Activated CD8-positive, alpha-beta memory T cell treated with anti-CD3 and anti-CD28 coated beads, Interleukin-2, amount 50 U/mL, for 48 hours (primary cell): ENCODE data around the gene PTPN5.
"Not testable (repeated sequence)": the region's sequence is repeated elsewhere in the genome, so short reads cannot be mapped to it uniquely, and the experiment has no call there.

Experiments
- DNase-seq: peaks from one replicate; pipeline ENCODE4 v3.0.0-alpha.2; 2020

The PTPN5 gene

GRCh38 chr11:18706330-18707243, 85.0 kb downstream of the PTPN5 start:
- DNase-seq = no peak

- no peak for DNase-seq
Measured at GRCh38 chr11:18705651-18706281, 85.8 kb downstream of the PTPN5 start.

- DNase-seq = no peak
Measured at GRCh38 chr11:18704698-18705097, 86.9 kb downstream of the PTPN5 start.

GRCh38 chr11:18704045-18704645, 87.5 kb downstream of the PTPN5 start:
- no peak for DNase-seq

GRCh38 chr11:18703001-18703763, 88.4 kb downstream of the PTPN5 start:
- DNase-seq = no peak

GRCh38 chr11:18701614-18702216, 89.9 kb downstream of the PTPN5 start:
- DNase-seq = no peak

- DNase-seq = no peak
Measured at GRCh38 chr11:18700872-18701271, 90.7 kb downstream of the PTPN5 start.

GRCh38 chr11:18700375-18700774, 91.2 kb downstream of the PTPN5 start:
- no peak for DNase-seq

GRCh38 chr11:18699848-18700261, 91.7 kb downstream of the PTPN5 start:
- no peak for DNase-seq

- DNase-seq = no peak
Measured at GRCh38 chr11:18699269-18699596, 92.4 kb downstream of the PTPN5 start.

- peak; percentile 95 for DNase-seq
Measured at GRCh38 chr11:18698341-18699268, 93.0 kb downstream of the PTPN5 start, which contains the start of gene TMEM86A. Gene TMEM86A (plus strand): TSS chr11:18698779. CDS start chr11:18698887, 108 bp downstream.

GRCh38 chr11:18697576-18697975, 94.0 kb downstream of the PTPN5 start:
- DNase-seq = no peak

GRCh38 chr11:18696638-18697225, 94.9 kb downstream of the PTPN5 start:
- no peak for DNase-seq

GRCh38 chr11:18692941-18693760, 98.4 kb downstream of the PTPN5 start:
- no peak for DNase-seq

- DNase-seq = not testable (repeated sequence)
Measured at GRCh38 chr11:18691467-18692140, 100.0 kb downstream of the PTPN5 start.

GRCh38 chr11:18684267-18684666, 107.3 kb downstream of the PTPN5 start:
- no peak for DNase-seq

GRCh38 chr11:18682466-18682865, 109.1 kb downstream of the PTPN5 start:
- no peak for DNase-seq

- DNase-seq = not testable (repeated sequence)
Measured at GRCh38 chr11:18681949-18682348, 109.6 kb downstream of the PTPN5 start.
